GM12878 (cell line): ENCODE results near the gene FOXD1. TPM values are rescaled to one million over a fixed set of nuclear protein-coding genes. Genes with fewer than 3 reads are reported as not detected.

Experiments used
- ATAC-seq: fragments of 200-7000 bp; cut with Tn5 transposase; 3 replicates; pipeline ENCODE4 v1.9.1; 2020; ENCODE audit warnings: mild to moderate bottlenecking, moderate library complexity
- BruUV-seq: library from RNA; stranded (reverse); fragments of 400-500 nt; replicated peaks from 2 replicates; lab custom pipeline; 2021; lab: Mats Ljungman, UMichigan
- CTCF ChIA-PET: fragments of 300-600 bp; sonication (Branson Sonifier 250); formaldehyde crosslinking; extraction: SDS; loops from one replicate; lab custom pipeline; 2021; ENCODE audit warnings: inconsistent platforms; lab: Yijun Ruan, JAX
- POLR2A ChIA-PET: fragments of 350-600 bp; formaldehyde crosslinking; extraction: SDS; loops from one replicate; lab custom pipeline; 2021; ENCODE audit warnings: inconsistent platforms; lab: Charles Lee
- RAD21 ChIA-PET: fragments of 300-600 bp; sonication (Branson Sonifier 250); formaldehyde crosslinking; loops from one replicate; lab custom pipeline; 2023; ENCODE audit warnings: antibody characterized with exemption; ENCODE audit not compliant: unreplicated experiment; lab: Charles Lee
- SMC1A ChIA-PET: fragments of 300-600 bp; sonication (Branson Sonifier 250); formaldehyde crosslinking; loops from one replicate; lab custom pipeline; 2023; ENCODE audit not compliant: unreplicated experiment, uncharacterized antibody; lab: Charles Lee
- DNase-seq: peaks from one replicate; pipeline ENCODE4 v3.0.0-alpha.2; 2011; ENCODE audit warnings: low read depth, low spot score
- FAIRE-seq: peaks from 3 replicates; lab custom pipeline; 2011; peaks lifted over from hg19 to GRCh38; lab: Jason Lieb, UNC
- H2AFZ ChIP-seq: 2 replicates; pipeline ENCODE4 v1.6.0; 2011; ENCODE audit warnings: low read depth, low read length, control low read depth; ENCODE audit not compliant: control insufficient read depth
- H3K27ac ChIP-seq: 2 replicates; pipeline ENCODE4 v1.5.1; 2011; ENCODE audit warnings: control low read depth; ENCODE audit not compliant: control insufficient read depth, insufficient read depth
- H3K27me3 ChIP-seq, 2 experiments: replicated peaks in 1 of 2; 2 replicates each; pipeline versions ENCODE4 v1.6.0 to v1.6.1; 2011; ENCODE audit warnings: low read length in 1 of 2; ENCODE audit not compliant: control insufficient read depth in 2 of 2, insufficient read depth in 2 of 2
- H3K36me3 ChIP-seq, 2 experiments: 2 replicates each; pipeline ENCODE4 v1.5.1; 2011; ENCODE audit warnings: low read length in 1 of 2; ENCODE audit not compliant: control insufficient read depth in 2 of 2, insufficient read depth in 2 of 2
- H3K4me1 ChIP-seq: 2 replicates; pipeline ENCODE4 v1.6.1; 2011; ENCODE audit warnings: mild to moderate bottlenecking, low read length, moderate library complexity, mixed read lengths; ENCODE audit not compliant: control insufficient read depth, insufficient read depth
- H3K4me2 ChIP-seq: 2 replicates; pipeline ENCODE4 v1.6.0; 2011; ENCODE audit warnings: control low read depth; ENCODE audit not compliant: control insufficient read depth, insufficient read depth
- H3K4me3 ChIP-seq: fragments of 200-600 bp; sonication (generic); 2 replicates; pipeline ENCODE4 v1.5.1; 2016
- H3K79me2 ChIP-seq: 2 replicates; pipeline ENCODE4 v1.6.0; 2011; ENCODE audit warnings: low read length; ENCODE audit not compliant: control insufficient read depth, insufficient read depth
- H3K9ac ChIP-seq: 2 replicates; pipeline ENCODE4 v1.8.0; 2011; ENCODE audit warnings: low read length, control low read depth, mixed read lengths; ENCODE audit not compliant: control insufficient read depth, insufficient read depth
- H3K9me3 ChIP-seq: replicated peaks from 3 replicates; pipeline ENCODE4 v1.5.1; 2011; ENCODE audit warnings: mild to moderate bottlenecking, low read length; ENCODE audit not compliant: control insufficient read depth, insufficient read depth
- H4K20me1 ChIP-seq: 2 replicates; pipeline ENCODE4 v1.6.0; 2011; ENCODE audit not compliant: control insufficient read depth, insufficient read depth
- TCF3 ChIP-seq: IDR thresholded peaks from 2 replicates; pipeline ENCODE4 v1.6.1; 2012; ENCODE audit warnings: low read depth, mild to moderate bottlenecking, low read length, borderline replicate concordance; ENCODE audit not compliant: insufficient read depth
- WGBS: methylation state at CpG from one replicate; pipeline ENCODE4 v1.1.6; 2016; ENCODE audit warnings: low lambda C conversion rate; ENCODE audit not compliant: insufficient replicate concordance, insufficient coverage; ENCODE audit errors: missing lambda C conversion rate; 5-methylcytosine and 5-hydroxymethylcytosine counted together
- in situ Hi-C: fragments of 300-500 bp; cut with MboI; formaldehyde crosslinking; loops from 9 replicates; pipeline ENCODE4 v1.14.3; 2018; ENCODE audit warnings: mixed read lengths
- intact Hi-C: fragments of 100-400 bp; cut with micrococcal nuclease; formaldehyde crosslinking; loops from one replicate; pipeline ENCODE4 v1.14.2; 2022; ENCODE audit not compliant: unreplicated experiment
- polyA plus RNA-seq, 11 experiments: library from polyadenylated mRNA; depleted of rRNA in 4 of 11; unstranded in 6 of 11; stranded (reverse) in 5 of 11; fragments of >200 nt; fragmentation: Nextera tagmentation in 4 of 11; fragmentation: Illumina TruSeq in 1 of 11; extraction: Ambion mirVana in 4 of 11; extraction: Trizol in 1 of 11; gene quantifications; 1 replicate in 1 of 11; 2 replicates in 10 of 11; pipeline versions ENCODE4 v1.2.1 to v1.2.3, GENCODE V29; 2011 to 2016; ENCODE audit warnings: inconsistent platforms in 2 of 11, missing spikeins in 2 of 11, low read depth in 1 of 11
- total RNA-seq, 4 experiments: library from RNA; depleted of rRNA in 3 of 4; stranded (reverse); fragments of >200 nt in 3 of 4; fragmentation: Illumina TruSeq in 1 of 4; extraction: Trizol in 1 of 4; gene quantifications; 2 replicates each; pipeline versions ENCODE4 v1.2.1 to v1.2.3, GENCODE V29; 2013 to 2021
- TF ChIP-seq, protein P1 (sequence below): IDR thresholded peaks from 2 replicates; pipeline ENCODE4 v1.6.1; 2011; ENCODE audit warnings: borderline replicate concordance, low read depth, mild to moderate bottlenecking, moderate library complexity, mixed read lengths, low read length; ENCODE audit not compliant: insufficient read depth; ENCODE audit errors: extremely low read length
- TF ChIP-seq, protein P2 (sequence below): fragments of 450-650 bp; formaldehyde crosslinking; IDR thresholded peaks from 2 replicates; pipeline ENCODE4 v1.4.0; 2022; ENCODE audit warnings: mild to moderate bottlenecking, moderate library complexity

FOXD1 gene
- total and polyA plus RNA-seq, 10 of the 15 experiments (the other 5 are each of a cell fraction or from before 2014, with no cell fraction given): not detected

GRCh38 chr5:73405691-73406090, 42.9 kb downstream of the FOXD1 start:
- intact Hi-C loops: no loop called here
- BruUV-seq: no TSS peak
- no peaks in the 10 kb centered on the region for H3K79me2 ChIP-seq
- POLR2A ChIA-PET: no interaction called here
- DNase-seq: no peak
- H3K27me3 ChIP-seq: no peaks in the 10 kb centered on the region; a peak in 1 of 4 replicates
- H3K36me3 ChIP-seq: no peaks in the 10 kb centered on the region
- SMC1A ChIA-PET: no interaction called here
- WGBS: 0% methylated on average over 1 of the region's 1 CpG
- H2AFZ ChIP-seq: no peak overlapping the region
- no peak overlapping the region for H3K4me2 ChIP-seq
- no peak overlapping the region for H3K9ac ChIP-seq
- in situ Hi-C loops: no loop called here
- no peak for ATAC-seq
- no peaks in the 10 kb centered on the region for H3K9me3 ChIP-seq
- H4K20me1 ChIP-seq: no peaks in the 10 kb centered on the region
- RAD21 ChIA-PET: no interaction called here
- CTCF ChIA-PET: interaction anchor here (0.7 kb wide), 1 partner anchor 44 kb away, joined by 3 read pairs; no protein-coding TSS in a partner anchor
- TF ChIP-seq TCF3: no peak
- TF ChIP-seq, protein P1, sequence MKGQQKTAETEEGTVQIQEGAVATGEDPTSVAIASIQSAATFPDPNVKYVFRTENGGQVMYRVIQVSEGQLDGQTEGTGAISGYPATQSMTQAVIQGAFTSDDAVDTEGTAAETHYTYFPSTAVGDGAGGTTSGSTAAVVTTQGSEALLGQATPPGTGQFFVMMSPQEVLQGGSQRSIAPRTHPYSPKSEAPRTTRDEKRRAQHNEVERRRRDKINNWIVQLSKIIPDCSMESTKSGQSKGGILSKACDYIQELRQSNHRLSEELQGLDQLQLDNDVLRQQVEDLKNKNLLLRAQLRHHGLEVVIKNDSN: no peak
- TF ChIP-seq, protein P2, sequence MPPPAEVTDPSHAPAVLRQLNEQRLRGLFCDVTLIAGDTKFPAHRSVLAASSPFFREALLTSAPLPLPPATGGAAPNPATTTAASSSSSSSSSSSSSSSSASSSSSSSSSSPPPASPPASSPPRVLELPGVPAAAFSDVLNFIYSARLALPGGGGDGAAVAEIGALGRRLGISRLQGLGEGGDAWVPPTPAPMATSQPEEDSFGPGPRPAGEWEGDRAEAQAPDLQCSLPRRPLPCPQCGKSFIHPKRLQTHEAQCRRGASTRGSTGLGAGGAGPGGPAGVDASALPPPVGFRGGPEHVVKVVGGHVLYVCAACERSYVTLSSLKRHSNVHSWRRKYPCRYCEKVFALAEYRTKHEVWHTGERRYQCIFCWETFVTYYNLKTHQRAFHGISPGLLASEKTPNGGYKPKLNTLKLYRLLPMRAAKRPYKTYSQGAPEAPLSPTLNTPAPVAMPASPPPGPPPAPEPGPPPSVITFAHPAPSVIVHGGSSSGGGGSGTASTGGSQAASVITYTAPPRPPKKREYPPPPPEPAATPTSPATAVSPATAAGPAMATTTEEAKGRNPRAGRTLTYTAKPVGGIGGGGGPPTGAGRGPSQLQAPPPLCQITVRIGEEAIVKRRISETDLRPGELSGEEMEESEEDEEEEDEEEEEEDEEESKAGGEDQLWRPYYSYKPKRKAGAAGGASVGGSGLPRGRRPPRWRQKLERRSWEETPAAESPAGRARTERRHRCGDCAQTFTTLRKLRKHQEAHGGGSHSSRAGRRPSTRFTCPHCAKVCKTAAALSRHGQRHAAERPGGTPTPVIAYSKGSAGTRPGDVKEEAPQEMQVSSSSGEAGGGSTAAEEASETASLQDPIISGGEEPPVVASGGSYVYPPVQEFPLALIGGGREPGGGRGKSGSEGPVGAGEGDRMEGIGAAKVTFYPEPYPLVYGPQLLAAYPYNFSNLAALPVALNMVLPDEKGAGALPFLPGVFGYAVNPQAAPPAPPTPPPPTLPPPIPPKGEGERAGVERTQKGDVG: no peak
- H3K27ac ChIP-seq: no peak overlapping the region
- no peak for FAIRE-seq
- no peak overlapping the region for H3K4me3 ChIP-seq
- no peaks in the 10 kb centered on the region for H3K4me1 ChIP-seq
